Measurements from ENCODE around the gene SMURF1.
A peak's percentile ranks its signal among the peaks of the same experiment; 100 is the strongest.

Gene SMURF1

GRCh38 chr7:99123571-99124033 lies 20.3 kb downstream of the SMURF1 start:
- in situ Hi-C loops (cut with HindIII; ENCODE audit: low pct_ligation_motif_present, low sequenced_read_pairs), result no loop called here
- Histone ChIP-seq H3K27ac (peak overlapping the region; percentile 91), H3K36me3 (replicated peaks) (peaks cover 2% of the 10 kb centered on the region), H3K4me3 (ENCODE audit: low read depth, low read length) (no peak overlapping the region), H3K27me3 (replicated peaks) (no peaks in the 10 kb centered on the region)
- no peak for TF ChIP-seq CTCF (IDR thresholded peaks at IDR 0.05; ENCODE audit: low read depth, low read length, missing control alignments)
- DNase-seq, result peak; percentile 73

- no peaks in the 10 kb centered on the region for H3K27me3 ChIP-seq (replicated peaks)
- H3K27ac ChIP-seq, result peak overlapping the region; percentile 91
- H3K36me3 ChIP-seq (replicated peaks), result peaks cover 2% of the 10 kb centered on the region
- TF ChIP-seq CTCF (IDR thresholded peaks at IDR 0.05; ENCODE audit: low read depth, low read length, missing control alignments), result no peak
- in situ Hi-C loops (cut with HindIII; ENCODE audit: low pct_ligation_motif_present, low sequenced_read_pairs), result no loop called here
- DNase-seq, result no peak
- H3K4me3 ChIP-seq (ENCODE audit: low read depth, low read length), result no peak overlapping the region
These were observed 21.1 kb downstream of the SMURF1 start for GRCh38 chr7:99122762-99123161.

DNA sequence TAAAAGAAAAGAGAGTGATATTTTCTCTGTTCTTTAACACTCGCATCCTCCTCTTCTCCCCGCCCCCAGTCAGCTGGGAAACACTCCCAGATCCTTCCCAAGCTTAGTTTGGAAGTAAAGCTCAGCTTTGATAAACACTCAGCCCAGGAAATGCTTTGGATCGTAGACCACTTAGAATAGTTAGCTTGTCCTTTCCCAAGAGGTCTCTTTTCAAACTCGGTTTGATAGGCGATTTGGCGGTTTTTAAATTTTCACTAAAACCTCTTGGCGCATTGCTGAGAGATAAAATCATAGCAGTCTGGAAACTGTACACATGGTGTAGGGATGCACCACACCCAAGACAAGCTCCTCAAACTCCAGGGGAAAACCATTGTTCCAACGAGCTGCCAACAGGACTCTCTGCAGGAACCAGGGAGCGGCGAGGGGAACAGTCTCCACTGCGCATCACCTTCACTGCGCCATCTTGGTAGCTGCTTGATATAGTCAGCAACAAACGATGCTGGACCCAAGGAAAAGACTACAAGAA lies 22.3 kb downstream of the SMURF1 start:
- Histone ChIP-seq H3K4me3 (ENCODE audit: low read depth, low read length) (no peak overlapping the region), H3K27ac (peak overlapping the region; percentile 83), H3K27me3 (replicated peaks) (no peaks in the 10 kb centered on the region), H3K36me3 (replicated peaks) (peaks cover 2% of the 10 kb centered on the region)
- peak; percentile 70 for DNase-seq
- in situ Hi-C loops (cut with HindIII; ENCODE audit: low pct_ligation_motif_present, low sequenced_read_pairs), result no loop called here
- no peak for TF ChIP-seq CTCF (IDR thresholded peaks at IDR 0.05; ENCODE audit: low read depth, low read length, missing control alignments)

DNA sequence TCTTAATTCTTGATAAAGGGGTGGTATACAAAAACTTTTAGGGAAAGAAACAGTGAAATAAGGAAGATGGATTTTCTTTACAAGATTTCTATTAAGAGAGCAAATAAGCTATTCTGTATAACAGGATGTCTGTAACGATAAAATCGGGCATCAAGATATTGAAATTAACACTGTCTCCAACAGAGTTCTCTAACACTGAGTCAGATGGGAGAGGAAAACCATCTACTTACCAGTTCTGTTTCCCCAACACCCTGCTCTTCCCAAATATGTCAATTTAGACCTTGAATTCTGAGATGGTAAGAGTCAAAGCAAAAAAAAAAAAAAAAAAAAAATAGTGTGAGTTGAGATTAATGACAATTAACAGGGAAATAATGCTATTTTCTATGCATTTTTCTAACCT lies 23.0 kb downstream of the SMURF1 start:
- Histone ChIP-seq H3K27ac (peak overlapping the region; percentile 83), H3K4me3 (ENCODE audit: low read depth, low read length) (no peak overlapping the region), H3K27me3 (replicated peaks) (no peaks in the 10 kb centered on the region), H3K36me3 (replicated peaks) (peaks cover 2% of the 10 kb centered on the region)
- no peak for DNase-seq
- in situ Hi-C loops (cut with HindIII; ENCODE audit: low pct_ligation_motif_present, low sequenced_read_pairs), result no loop called here
- no peak for TF ChIP-seq CTCF (IDR thresholded peaks at IDR 0.05; ENCODE audit: low read depth, low read length, missing control alignments)

DNA sequence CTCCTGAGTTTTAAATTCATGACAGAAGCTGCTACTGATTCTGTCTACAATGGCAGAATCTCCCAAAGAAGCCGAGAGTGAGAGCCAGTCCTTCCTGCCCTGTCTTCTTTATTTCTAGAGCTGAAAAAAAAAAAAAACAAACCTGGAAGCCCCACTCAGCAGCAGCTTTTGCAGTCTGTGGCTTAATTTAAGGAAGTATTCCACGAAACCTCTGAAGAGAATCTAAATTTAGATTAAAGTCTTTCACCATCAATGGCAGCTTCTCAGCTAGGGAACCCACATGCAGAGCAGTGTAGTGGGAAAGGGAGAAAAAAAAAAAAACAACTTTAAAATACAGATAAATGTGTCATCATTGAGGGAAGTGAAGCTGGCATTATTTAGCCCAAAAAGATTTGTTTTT lies 23.4 kb downstream of the SMURF1 start:
- Histone ChIP-seq H3K27me3 (replicated peaks) (no peaks in the 10 kb centered on the region), H3K4me3 (ENCODE audit: low read depth, low read length) (no peak overlapping the region), H3K36me3 (replicated peaks) (peaks cover 2% of the 10 kb centered on the region), H3K27ac (peak overlapping the region; percentile 83)
- no peak for TF ChIP-seq CTCF (IDR thresholded peaks at IDR 0.05; ENCODE audit: low read depth, low read length, missing control alignments)
- in situ Hi-C loops (cut with HindIII; ENCODE audit: low pct_ligation_motif_present, low sequenced_read_pairs), result no loop called here
- DNase-seq, result no peak

GRCh38 chr7:99118077-99118476 lies 25.8 kb downstream of the SMURF1 start:
- H3K36me3 ChIP-seq (replicated peaks), result peaks cover 2% of the 10 kb centered on the region
- no peak overlapping the region for H3K27ac ChIP-seq
- H3K27me3 ChIP-seq (replicated peaks), result no peaks in the 10 kb centered on the region
- TF ChIP-seq CTCF (IDR thresholded peaks at IDR 0.05; ENCODE audit: low read depth, low read length, missing control alignments), result no peak
- no peak for DNase-seq
- no peak overlapping the region for H3K4me3 ChIP-seq (ENCODE audit: low read depth, low read length)
- in situ Hi-C loops (cut with HindIII; ENCODE audit: low pct_ligation_motif_present, low sequenced_read_pairs), result no loop called here

Measured in brain microvascular endothelial cell (primary cell).